Measurements from ENCODE around the gene PHF20.

DNA sequence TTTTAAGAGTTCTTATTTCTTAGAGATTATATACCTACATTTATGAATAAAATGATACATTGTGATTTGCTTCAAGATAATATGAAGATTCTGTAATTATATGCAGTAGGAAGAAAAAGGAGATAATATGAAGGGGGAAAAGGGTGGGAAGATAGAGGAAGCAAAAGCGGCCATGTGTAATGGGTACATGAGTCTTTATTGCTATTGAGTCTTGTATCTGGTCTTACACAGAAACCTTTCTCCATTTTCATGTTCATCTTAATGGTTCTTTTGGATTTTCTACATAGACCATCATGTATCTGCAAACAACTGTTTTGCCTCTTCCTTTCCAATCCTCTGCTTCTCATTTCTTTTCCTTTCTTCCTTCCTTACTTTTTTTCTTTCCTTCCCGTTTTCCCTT is 36.1 kb downstream of the PHF20 start:
- TF ChIP-seq, protein P1, sequence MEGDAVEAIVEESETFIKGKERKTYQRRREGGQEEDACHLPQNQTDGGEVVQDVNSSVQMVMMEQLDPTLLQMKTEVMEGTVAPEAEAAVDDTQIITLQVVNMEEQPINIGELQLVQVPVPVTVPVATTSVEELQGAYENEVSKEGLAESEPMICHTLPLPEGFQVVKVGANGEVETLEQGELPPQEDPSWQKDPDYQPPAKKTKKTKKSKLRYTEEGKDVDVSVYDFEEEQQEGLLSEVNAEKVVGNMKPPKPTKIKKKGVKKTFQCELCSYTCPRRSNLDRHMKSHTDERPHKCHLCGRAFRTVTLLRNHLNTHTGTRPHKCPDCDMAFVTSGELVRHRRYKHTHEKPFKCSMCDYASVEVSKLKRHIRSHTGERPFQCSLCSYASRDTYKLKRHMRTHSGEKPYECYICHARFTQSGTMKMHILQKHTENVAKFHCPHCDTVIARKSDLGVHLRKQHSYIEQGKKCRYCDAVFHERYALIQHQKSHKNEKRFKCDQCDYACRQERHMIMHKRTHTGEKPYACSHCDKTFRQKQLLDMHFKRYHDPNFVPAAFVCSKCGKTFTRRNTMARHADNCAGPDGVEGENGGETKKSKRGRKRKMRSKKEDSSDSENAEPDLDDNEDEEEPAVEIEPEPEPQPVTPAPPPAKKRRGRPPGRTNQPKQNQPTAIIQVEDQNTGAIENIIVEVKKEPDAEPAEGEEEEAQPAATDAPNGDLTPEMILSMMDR (IDR thresholded peaks at IDR 0.05): no peak
- TF ChIP-seq POLR2A (IDR thresholded peaks at IDR 0.05): no peak
